Breast epithelium (tissue), 4 donors: Measurements from ENCODE around the gene PLA2G15. TPM values are rescaled to one million over a fixed set of nuclear protein-coding genes. Genes with fewer than 3 reads are reported as not detected.

Experiments used
- DNase-seq, 2 donors: peaks; one replicate each; pipeline ENCODE4 v3.0.0-alpha.2; 2019; ENCODE audit warnings: low spot score in 2 of 2
- H3K27ac ChIP-seq, 2 donors: fragments of 200-600 bp; sonication (generic) in 1 of 2; one replicate each; pipeline ENCODE4 v1.5.1; 2016 to 2019; ENCODE audit warnings: mild to moderate bottlenecking in 1 of 2
- H3K27me3 ChIP-seq, 2 donors: fragments of 200-600 bp; sonication (generic) in 1 of 2; one replicate each; pipeline versions ENCODE4 v1.5.1 to v1.6.0; 2017 to 2019; ENCODE audit warnings: control low read depth in 1 of 2, mild to moderate bottlenecking in 1 of 2
- H3K36me3 ChIP-seq: fragments of 200-600 bp; one replicate; pipeline ENCODE4 v1.5.1; 2019
- H3K4me1 ChIP-seq, 2 donors: fragments of 200-600 bp; sonication (generic); one replicate each; pipeline ENCODE4 v1.5.1; 2016 to 2019; ENCODE audit warnings: control low read depth in 1 of 2
- H3K4me3 ChIP-seq, 3 donors: fragments of 200-600 bp; sonication (generic); 1 replicate in 2 of 3; 2 replicates in 1 of 3; pipeline ENCODE4 v1.5.1; 2016 to 2019; ENCODE audit warnings: mild to moderate bottlenecking in 3 of 3, moderate library complexity in 2 of 3
- H3K9me3 ChIP-seq, 2 donors: fragments of 200-600 bp; sonication (generic) in 1 of 2; one replicate each; pipeline ENCODE4 v1.5.1; 2016 to 2019; ENCODE audit warnings: control low read depth in 1 of 2
- POLR2A ChIP-seq: fragments of 450-650 bp; IDR thresholded peaks from one replicate; pipeline ENCODE4 v1.6.1; 2016; ENCODE audit warnings: antibody characterized with exemption, mild to moderate bottlenecking, moderate library complexity
- POLR2AphosphoS5 ChIP-seq, 3 donors: sonication (generic); formaldehyde crosslinking; IDR thresholded peaks; one replicate each; pipeline ENCODE4 v1.6.1; 2017; ENCODE audit warnings: antibody characterized with exemption in 3 of 3
- intact Hi-C: fragments of 100-400 bp; cut with DNase I; formaldehyde crosslinking; loops from one replicate; pipeline ENCODE4 v1.15.1; 2023; ENCODE audit warnings: low total_unique reads
- total RNA-seq, 3 donors: library from RNA; depleted of rRNA; stranded (reverse); fragments of >200 nt; gene quantifications; one replicate each; pipeline ENCODE4 v1.1.0, GENCODE V29; 2016
- TF ChIP-seq, protein P1 (sequence below), 3 donors: fragments of 450-650 bp; IDR thresholded peaks; one replicate each; pipeline ENCODE4 v1.5.1; 2016 to 2017; ENCODE audit warnings: antibody characterized with exemption in 3 of 3, mild to moderate bottlenecking in 3 of 3, moderate library complexity in 3 of 3

Gene PLA2G15
- total RNA-seq, 3 donors from 2014 or later = 15.4 to 34.7 (median 19.8) TPM

GRCh38 chr16:68223072-68223471 lies 22.1 kb upstream of the PLA2G15 start:
- no peaks in the 10 kb centered on the region for H3K27me3 ChIP-seq
- no peak overlapping the region for H3K4me3 ChIP-seq
- H3K9me3 ChIP-seq = no peaks in the 10 kb centered on the region
- DNase-seq = no peak
- no peaks in the 10 kb centered on the region for H3K36me3 ChIP-seq
- intact Hi-C loops = no loop called here
- TF ChIP-seq, protein P1, sequence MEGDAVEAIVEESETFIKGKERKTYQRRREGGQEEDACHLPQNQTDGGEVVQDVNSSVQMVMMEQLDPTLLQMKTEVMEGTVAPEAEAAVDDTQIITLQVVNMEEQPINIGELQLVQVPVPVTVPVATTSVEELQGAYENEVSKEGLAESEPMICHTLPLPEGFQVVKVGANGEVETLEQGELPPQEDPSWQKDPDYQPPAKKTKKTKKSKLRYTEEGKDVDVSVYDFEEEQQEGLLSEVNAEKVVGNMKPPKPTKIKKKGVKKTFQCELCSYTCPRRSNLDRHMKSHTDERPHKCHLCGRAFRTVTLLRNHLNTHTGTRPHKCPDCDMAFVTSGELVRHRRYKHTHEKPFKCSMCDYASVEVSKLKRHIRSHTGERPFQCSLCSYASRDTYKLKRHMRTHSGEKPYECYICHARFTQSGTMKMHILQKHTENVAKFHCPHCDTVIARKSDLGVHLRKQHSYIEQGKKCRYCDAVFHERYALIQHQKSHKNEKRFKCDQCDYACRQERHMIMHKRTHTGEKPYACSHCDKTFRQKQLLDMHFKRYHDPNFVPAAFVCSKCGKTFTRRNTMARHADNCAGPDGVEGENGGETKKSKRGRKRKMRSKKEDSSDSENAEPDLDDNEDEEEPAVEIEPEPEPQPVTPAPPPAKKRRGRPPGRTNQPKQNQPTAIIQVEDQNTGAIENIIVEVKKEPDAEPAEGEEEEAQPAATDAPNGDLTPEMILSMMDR (IDR thresholded peaks at IDR 0.05) = no peak
- TF ChIP-seq POLR2A = no peak
- TF ChIP-seq POLR2AphosphoS5 (IDR thresholded peaks at IDR 0.05) = no peak
- no peaks in the 10 kb centered on the region for H3K4me1 ChIP-seq
- H3K27ac ChIP-seq = no peak overlapping the region

DNA sequence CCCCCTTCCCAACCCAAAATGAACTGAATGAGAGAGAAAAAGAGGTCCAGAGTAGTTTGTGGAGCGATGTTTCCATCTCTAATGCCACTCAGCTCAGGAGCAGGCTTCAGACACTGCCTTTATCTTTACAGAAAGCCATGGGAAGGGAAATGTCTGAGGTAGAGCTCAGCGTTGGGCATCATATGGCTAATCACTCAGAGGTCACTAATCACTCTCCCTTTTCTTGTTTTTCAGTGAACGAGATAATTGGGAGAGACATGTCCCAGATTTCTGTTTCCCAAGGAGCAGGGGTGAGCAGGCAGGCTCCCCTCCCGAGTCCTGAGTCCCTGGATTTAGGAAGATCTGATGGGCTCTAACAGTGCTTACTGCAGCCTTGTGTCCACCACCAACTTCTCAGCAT lies 19.1 kb upstream of the PLA2G15 start:
- Histone ChIP-seq H3K4me1 (no peaks in the 10 kb centered on the region), H3K27ac (no peak overlapping the region), H3K27me3 (no peaks in the 10 kb centered on the region), H3K4me3 (no peak overlapping the region), H3K9me3 (no peaks in the 10 kb centered on the region), H3K36me3 (no peaks in the 10 kb centered on the region)
- TF ChIP-seq, protein P1 (IDR thresholded peaks at IDR 0.05) = no peak
- TF ChIP-seq POLR2A (no peak), POLR2AphosphoS5 (IDR thresholded peaks at IDR 0.05) (no peak)
- no peak for DNase-seq
- intact Hi-C loops = no loop called here

GRCh38 chr16:68227183-68227793 lies 17.9 kb upstream of the PLA2G15 start:
- H3K4me3 ChIP-seq = no peak overlapping the region
- no peaks in the 10 kb centered on the region for H3K27me3 ChIP-seq
- H3K9me3 ChIP-seq = no peaks in the 10 kb centered on the region
- no peaks in the 10 kb centered on the region for H3K36me3 ChIP-seq
- intact Hi-C loops = no loop called here
- TF ChIP-seq, protein P1 (IDR thresholded peaks at IDR 0.05) = no peak
- TF ChIP-seq POLR2AphosphoS5 (IDR thresholded peaks at IDR 0.05) = no peak
- no peak for TF ChIP-seq POLR2A
- DNase-seq = no peak
- H3K27ac ChIP-seq = peak overlapping the region; percentile 25 to 39
- H3K4me1 ChIP-seq = no peaks in the 10 kb centered on the region

DNA sequence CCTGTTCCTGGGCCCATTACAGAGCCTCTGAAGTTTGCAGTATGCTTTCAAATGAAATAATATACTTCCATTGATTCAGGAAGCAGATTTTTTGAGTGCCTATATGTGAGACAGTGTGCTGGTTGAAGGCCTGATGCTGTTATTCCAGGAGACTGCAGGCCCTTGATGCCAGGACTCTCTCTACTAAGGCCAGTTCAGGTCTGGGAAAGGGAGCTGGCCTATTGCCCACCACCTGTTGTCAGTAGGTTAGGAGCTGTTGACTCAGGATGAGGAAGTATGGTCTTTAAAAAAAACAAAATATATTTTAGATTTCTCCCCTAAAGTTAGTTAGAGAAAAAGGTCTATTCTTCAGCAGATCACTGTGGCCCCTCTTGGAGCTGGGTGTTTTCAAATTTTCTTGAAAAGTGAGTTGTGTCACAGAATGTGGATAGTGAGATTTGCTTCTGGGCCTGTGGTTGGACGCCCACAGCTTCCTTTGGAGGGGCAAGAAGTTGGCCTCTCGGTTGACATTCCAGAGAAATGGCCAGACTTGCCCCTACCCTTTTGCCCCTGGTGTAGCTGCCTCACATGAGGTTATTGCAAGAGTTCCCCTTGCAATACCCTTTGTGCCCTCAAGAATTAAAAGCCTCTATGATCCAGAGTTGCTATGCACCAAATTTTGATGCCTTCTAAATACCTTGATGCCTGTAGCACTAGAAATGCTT lies 17.2 kb upstream of the PLA2G15 start:
- Histone ChIP-seq H3K27me3 (no peaks in the 10 kb centered on the region), H3K9me3 (no peaks in the 10 kb centered on the region), H3K27ac (peak overlapping the region in 1 of 2 donors; percentile 25), H3K36me3 (no peaks in the 10 kb centered on the region), H3K4me3 (no peak overlapping the region), H3K4me1 (no peaks in the 10 kb centered on the region)
- intact Hi-C loops = no loop called here
- TF ChIP-seq POLR2A (no peak), POLR2AphosphoS5 (IDR thresholded peaks at IDR 0.05) (no peak)
- TF ChIP-seq, protein P1 (IDR thresholded peaks at IDR 0.05) = no peak
- DNase-seq = no peak

- Histone ChIP-seq H3K36me3 (no peaks in the 10 kb centered on the region), H3K4me3 (no peak overlapping the region), H3K27ac (no peak overlapping the region), H3K27me3 (no peaks in the 10 kb centered on the region), H3K9me3 (no peaks in the 10 kb centered on the region), H3K4me1 (no peaks in the 10 kb centered on the region)
- no peak for TF ChIP-seq POLR2A
- no peak for TF ChIP-seq POLR2AphosphoS5 (IDR thresholded peaks at IDR 0.05)
- TF ChIP-seq, protein P1 (IDR thresholded peaks at IDR 0.05) = no peak
- no peak for DNase-seq
- intact Hi-C loops = no loop called here
Observed at GRCh38 chr16:68228652-68229051, 16.5 kb upstream of the PLA2G15 start.
